Subcutaneous adipose tissue (tissue), 4 donors: Measurements from ENCODE around the gene OPRL1. TPM values are rescaled to one million over a fixed set of nuclear protein-coding genes. Genes with fewer than 3 reads are reported as not detected.

Experiments
- CTCF ChIP-seq: fragments of 450-650 bp; IDR thresholded peaks from one replicate; pipeline ENCODE4 v1.5.1; 2016; ENCODE audit warnings: low read depth, mild to moderate bottlenecking, control low read depth, antibody characterized with exemption, moderate library complexity
- total RNA-seq, 4 donors: library from RNA; depleted of rRNA; stranded (reverse); fragments of >200 nt; gene quantifications; one replicate each; pipeline ENCODE4 v1.1.0, GENCODE V29; 2016

Gene OPRL1
- total RNA-seq, 4 donors from 2014 or later, result 0.65 to 2.7 (median 1.7) TPM

- no peak for TF ChIP-seq CTCF
Observed at GRCh38 chr20:64130876-64131275, 51.0 kb downstream of the OPRL1 start.

DNA sequence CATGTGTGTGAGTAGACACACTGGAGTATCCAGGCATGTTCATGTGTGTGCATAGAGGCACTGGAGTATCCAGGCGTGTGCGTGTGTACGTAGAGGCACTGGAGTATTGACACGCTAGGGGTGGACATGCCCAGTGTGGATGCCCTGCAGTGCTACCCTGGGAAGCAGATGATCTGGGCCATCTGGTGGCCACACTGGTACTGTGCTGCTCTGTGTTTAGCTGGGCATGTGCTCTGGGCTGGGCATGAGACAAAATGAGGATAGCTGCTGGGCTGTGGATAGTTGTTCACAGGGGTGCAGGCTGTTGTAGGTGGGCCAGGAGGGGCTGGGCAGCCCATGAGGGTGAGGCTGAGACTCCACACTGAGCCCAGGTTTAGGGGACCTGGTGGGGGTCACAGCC lies 51.5 kb downstream of the OPRL1 start:
- no peak for TF ChIP-seq CTCF

DNA sequence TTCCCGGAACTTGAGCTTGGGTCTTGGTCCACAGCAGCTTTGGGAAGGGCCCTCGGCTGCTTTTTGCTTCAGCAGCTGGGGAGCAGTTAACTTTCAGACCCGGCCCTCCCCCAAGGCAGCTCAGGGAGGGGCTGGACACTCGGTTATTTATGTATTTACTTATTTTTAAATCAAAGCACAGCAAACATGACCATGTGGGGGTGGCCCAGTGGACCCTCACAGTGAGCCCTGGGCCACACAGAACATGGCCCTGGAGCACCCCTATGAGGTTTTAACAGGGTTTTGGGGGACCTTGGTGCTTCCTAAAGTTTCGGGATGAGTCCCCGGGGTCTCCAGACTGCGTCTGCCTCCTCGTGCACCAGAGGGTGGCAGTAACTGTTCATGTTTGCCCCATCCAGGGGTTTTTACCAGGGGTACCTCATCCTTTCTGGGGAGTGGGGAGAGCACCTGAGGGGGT lies 54.1 kb downstream of the OPRL1 start:
- no peak for TF ChIP-seq CTCF

- no peak for TF ChIP-seq CTCF
Observed at GRCh38 chr20:64136004-64136710, 56.3 kb downstream of the OPRL1 start.

GRCh38 chr20:64137598-64138031 lies 57.7 kb downstream of the OPRL1 start:
- TF ChIP-seq CTCF, result no peak

- no peak for TF ChIP-seq CTCF
Observed at GRCh38 chr20:64138276-64138815, 58.5 kb downstream of the OPRL1 start.

DNA sequence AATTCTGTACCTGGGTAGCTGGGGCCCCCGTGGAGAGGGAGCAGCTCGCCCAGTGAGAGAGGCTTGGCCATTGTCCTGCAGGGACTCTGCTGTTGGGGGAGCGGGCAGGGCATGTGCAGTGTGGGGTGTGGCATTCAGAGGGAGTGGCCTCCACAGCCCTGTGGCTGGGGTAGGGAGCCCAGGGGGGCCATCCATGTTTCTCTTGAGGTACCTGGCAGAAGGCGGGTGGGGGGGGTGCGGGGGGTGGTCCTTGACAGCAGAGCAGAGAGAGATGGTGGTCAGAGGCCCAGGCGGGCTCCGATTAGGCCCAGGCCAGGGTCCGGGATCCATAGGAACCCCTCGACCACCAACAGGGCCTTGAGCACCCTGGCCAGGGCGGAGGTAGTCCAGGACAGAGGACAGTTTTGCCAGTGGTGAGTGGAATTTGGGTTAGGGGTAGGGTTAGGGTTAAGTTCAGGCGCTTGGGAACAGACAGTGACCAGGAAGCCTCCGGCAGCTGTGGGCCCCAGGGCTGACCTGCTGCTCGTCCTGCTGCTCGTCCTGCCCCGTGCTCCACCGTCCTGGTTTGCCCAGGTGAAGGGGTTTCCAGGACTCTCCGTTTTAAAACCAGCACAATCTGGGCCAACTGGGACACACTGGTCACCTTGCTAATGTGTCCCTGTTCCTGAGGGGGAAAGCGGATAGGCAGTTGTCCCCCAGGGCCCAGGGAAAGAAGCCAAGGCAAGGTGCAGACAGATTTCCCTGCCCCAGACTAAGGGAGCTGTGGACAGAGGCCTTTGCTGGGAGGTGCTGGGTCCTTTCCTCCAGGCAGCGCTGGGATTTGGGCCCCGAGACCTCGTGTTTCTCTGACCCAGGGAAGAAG lies 59.5 kb downstream of the OPRL1 start:
- TF ChIP-seq CTCF, result no peak
